Measurements from ENCODE around the gene RPL37A.

- TF ChIP-seq, protein P1, sequence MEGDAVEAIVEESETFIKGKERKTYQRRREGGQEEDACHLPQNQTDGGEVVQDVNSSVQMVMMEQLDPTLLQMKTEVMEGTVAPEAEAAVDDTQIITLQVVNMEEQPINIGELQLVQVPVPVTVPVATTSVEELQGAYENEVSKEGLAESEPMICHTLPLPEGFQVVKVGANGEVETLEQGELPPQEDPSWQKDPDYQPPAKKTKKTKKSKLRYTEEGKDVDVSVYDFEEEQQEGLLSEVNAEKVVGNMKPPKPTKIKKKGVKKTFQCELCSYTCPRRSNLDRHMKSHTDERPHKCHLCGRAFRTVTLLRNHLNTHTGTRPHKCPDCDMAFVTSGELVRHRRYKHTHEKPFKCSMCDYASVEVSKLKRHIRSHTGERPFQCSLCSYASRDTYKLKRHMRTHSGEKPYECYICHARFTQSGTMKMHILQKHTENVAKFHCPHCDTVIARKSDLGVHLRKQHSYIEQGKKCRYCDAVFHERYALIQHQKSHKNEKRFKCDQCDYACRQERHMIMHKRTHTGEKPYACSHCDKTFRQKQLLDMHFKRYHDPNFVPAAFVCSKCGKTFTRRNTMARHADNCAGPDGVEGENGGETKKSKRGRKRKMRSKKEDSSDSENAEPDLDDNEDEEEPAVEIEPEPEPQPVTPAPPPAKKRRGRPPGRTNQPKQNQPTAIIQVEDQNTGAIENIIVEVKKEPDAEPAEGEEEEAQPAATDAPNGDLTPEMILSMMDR (IDR thresholded peaks at IDR 0.05): no peak
- no peak for TF ChIP-seq POLR2AphosphoS5 (IDR thresholded peaks at IDR 0.05)
- TF ChIP-seq POLR2A (IDR thresholded peaks at IDR 0.05): no peak
Observed at GRCh38 chr2:216525972-216526371, 27.3 kb downstream of the RPL37A start.
